Spleen (tissue), 7 donors: ENCODE data around the gene SMARCA4.
"Not testable (repeated sequence)": the region's sequence is repeated elsewhere in the genome, so short reads cannot be mapped to it uniquely, and the experiment has no call there.

ENCODE experiments used
- CTCF ChIP-seq, 11 experiments: fragments of 200-600 bp in 7 of 11; fragments of 450-650 bp in 4 of 11; sonication (generic) in 4 of 11; IDR thresholded peaks in 8 of 11; conservative IDR thresholded peaks in 3 of 11; 1 replicate in 7 of 11; 2 replicates in 4 of 11; pipeline versions ENCODE4 v1.4.0 to v1.8.0; 2016 to 2021; ENCODE audit warnings: antibody characterized with exemption in 11 of 11, inconsistent platforms in 4 of 11, mild to moderate bottlenecking in 1 of 11
- POLR2A ChIP-seq, 3 donors: fragments of 450-650 bp; IDR thresholded peaks; one replicate each; pipeline ENCODE4 v1.5.1; 2017; ENCODE audit warnings: antibody characterized with exemption in 3 of 3, mild to moderate bottlenecking in 1 of 3
- POLR2AphosphoS5 ChIP-seq, 3 donors: sonication (generic); formaldehyde crosslinking; IDR thresholded peaks; one replicate each; pipeline ENCODE4 v1.5.1; 2017; ENCODE audit warnings: antibody characterized with exemption in 3 of 3
- donor health status: DM: no; HTN: no; CAD: no; lungs with moderate emphysema.
- donor health status: DM: no; HTN: no; CAD: no.
- donor health status: DM: no; HTN: no; CAD: no.

DNA sequence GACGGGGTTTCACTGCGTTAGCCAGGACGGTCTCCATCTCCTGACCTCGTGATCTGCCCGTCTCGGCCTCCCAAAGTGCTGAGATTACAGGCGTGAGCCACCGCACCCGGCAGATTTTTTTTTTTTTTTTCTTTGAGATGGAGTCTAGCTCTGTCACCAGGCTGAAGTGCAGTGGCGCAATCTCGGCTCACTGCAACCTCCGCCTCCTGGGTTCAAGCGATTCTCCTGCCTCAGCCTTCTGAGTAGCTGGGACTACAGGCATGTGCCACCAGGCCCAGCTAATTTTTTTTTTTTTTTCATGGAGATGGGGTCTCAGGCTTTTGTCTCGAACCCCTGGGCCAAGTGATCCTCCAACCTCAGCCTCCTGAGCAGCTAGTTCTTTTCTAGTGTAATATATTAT, 19.2 kb upstream of the SMARCA4 start:
- TF ChIP-seq POLR2A (IDR thresholded peaks at IDR 0.05); CTCF (IDR thresholded peaks at IDR 0.05 in 8 of 11, conservative IDR thresholded peaks at IDR 0.05 in 3 of 11); POLR2AphosphoS5 (IDR thresholded peaks at IDR 0.05): not testable (repeated sequence)
